NCI-H526 treated with DMSO at 0.1 percent for 48 hours (cell line): Measurements from ENCODE around the gene HMBS.
A peak's percentile ranks its signal among the peaks of the same experiment; 100 is the strongest.
"Not testable (repeated sequence)": the region's sequence is repeated elsewhere in the genome, so short reads cannot be mapped to it uniquely, and the experiment has no call there.

Source experiments
- DNase-seq: peaks from one replicate; lab custom pipeline; 2025; lab: John Stamatoyannopoulos, UW

Gene HMBS

GRCh38 chr11:119100994-119101758 lies 16.5 kb downstream of the HMBS start:
- peak; percentile 57 for DNase-seq

GRCh38 chr11:119101759-119102423 lies 17.2 kb downstream of the HMBS start, which contains the start of gene DPAGT1:
DPAGT1 (minus strand) TSS chr11:119101853; CDS start chr11:119101655, 198 bp downstream.
- peak; percentile 100 for DNase-seq

GRCh38 chr11:119103161-119103664 lies 18.5 kb downstream of the HMBS start:
- not testable (repeated sequence) for DNase-seq

- no peak for DNase-seq
Observed at GRCh38 chr11:119103793-119104192, 19.1 kb downstream of the HMBS start.

DNA sequence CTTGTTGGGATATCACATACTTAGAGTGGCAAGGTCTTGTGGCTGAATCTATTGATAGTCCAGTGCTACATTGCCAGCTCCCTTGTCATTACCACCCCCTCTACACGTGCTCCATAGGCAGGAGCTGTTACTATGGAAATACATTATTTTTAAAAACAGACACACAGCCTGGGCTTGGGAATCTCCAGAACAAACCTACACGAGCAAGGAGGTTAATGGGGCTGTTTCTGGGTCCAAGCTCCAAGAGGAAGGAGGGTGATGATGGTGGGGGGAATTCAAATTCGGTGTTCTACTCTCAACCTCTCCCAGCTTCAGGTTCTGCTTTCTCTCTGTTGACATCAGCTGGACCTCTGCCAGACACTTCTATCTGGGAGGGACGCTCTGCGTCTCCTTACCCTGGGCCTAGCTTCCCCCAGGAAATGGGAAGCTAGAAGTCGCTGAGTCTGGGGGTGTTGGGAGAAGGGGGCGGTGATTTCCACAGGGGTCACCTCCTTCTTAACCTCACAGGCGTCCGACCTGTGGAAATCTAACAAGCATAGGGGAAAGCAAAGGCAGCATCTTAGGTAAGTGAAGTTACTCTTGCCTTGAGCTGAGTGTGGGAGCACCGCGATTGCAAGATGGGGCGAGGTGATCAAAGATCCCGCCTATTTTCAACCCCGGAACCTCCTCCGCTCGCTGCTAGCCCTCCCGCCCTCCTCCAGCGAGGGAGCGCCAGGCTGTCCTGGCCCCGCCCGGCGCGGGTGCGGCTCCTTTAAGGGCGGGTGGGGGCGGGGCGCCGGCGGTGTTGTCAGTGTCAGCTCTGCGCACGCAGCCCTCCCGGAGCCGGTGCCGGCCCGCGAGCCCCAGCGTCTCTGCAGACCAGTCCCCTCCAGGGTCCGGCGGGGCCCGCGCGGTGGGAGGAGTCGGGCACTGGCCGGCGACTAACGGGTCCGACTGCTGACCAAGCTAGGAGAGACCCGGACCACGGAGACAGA lies 22.2 kb downstream of the HMBS start, which contains the start of gene C2CD2L:
TSS of gene C2CD2L (plus strand) at position 781 of the 974 bp plus-strand sequence. CDS start 398 bp downstream, outside the sequence.
- DNase-seq: peak; percentile 90

DNA sequence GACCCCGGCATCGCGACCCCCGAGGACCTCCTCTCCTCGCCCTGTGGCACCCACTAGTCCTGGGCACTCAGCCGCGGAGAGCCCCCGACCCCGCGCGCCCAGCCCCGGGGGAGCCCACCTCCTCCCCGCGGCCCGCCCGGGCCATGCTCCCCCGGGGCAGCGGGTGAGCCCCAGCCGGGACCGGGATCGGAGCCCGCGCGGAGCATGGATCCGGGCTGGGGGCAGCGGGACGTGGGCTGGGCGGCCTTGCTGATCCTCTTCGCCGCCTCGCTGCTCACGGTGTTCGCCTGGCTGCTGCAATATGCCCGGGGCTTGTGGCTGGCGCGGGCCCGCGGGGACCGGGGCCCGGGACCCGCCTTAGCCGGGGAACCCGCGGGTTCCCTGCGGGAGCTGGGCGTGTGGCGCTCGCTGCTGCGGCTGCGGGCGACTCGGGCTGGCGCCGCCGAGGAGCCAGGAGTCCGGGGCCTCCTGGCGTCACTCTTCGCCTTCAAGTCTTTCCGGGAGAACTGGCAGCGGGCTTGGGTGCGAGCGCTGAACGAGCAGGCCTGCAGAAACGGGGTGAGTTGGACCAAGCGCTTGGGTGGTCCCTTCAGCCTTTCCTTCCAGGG lies 23.0 kb downstream of the HMBS start:
- no peak for DNase-seq

DNA sequence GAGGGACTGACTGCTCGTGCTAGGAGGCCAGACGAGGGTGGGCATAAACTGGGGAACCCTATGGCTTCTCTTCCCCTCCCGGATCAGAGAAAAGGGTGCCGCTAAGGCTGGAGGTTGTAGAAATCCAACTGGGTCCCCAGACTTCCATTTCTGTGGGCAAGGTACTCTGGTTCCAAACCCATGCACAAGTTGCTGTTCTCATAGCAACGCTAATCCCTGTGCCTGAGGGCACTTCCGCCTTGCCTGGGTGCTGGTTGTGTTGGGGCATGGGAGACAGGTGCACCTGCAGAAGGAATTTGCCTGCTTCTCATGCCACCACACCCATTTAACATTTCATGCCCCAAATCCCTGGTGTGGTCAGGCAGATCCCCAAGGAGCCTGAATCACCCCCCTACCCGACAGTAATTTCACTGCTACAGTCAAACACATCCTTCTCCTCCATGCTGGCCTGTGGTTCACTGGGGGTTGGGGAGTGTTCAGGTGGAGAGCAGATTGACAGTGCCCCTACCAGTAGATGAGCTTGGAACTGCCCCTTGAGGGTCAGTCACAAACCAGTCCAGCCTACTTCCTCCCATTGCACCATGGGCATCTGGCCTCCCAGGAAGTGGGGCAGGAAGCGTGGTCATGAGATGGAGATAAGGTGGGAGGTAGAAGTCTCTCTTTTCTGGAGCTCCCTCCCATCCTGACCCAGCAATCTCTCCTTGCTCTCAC lies 23.6 kb downstream of the HMBS start:
- DNase-seq: peak; percentile 95

- DNase-seq: no peak
Observed at GRCh38 chr11:119108857-119109221, 24.2 kb downstream of the HMBS start.

GRCh38 chr11:119109843-119110242 lies 25.2 kb downstream of the HMBS start:
- DNase-seq: no peak

DNA sequence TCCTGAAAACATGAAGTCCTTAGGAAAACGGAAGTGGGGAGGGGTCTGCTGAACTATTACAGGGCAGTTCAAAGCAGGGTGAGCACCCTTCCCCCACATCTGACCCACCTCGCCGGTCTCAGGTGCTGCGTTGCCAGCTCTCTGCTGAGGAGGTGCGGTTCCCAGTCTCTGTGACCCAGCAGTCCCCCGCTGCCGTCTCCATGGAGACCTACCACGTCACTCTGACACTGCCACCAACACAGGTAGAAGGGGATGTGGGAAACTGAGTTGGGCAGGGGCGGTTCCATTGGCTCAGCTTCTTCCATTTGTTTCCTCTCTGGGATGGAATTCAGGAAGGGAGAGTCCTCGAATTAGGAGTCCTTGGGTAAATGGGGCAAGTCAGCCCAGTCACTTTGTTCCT lies 25.8 kb downstream of the HMBS start:
- DNase-seq: no peak

DNA sequence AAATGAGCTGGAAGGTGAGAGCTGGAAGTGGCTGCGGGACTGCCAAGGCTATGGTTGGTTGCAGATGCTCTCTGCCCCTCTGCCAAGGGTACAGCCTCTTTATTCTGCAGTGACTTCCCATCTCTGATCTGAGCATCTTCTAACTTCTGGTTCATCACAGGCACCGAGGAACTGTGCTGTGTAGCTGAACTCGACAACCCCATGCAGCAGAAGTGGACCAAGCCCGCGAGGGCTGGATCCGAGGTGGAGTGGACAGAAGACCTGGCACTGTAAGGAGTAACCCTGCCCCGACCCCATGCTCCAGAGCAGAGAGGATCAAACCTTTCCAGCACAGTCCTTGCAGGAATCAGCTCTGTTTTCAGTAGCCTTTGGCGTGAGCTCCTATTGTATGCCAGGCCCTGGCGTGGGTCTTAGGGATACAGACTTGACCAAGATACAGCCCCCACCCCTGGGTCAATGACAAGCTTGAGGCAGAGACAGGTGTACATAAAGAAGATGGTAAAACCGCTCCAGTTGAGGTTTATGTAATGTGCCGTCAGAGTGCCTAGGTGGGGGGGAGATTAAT lies 26.8 kb downstream of the HMBS start:
- no peak for DNase-seq

DNA sequence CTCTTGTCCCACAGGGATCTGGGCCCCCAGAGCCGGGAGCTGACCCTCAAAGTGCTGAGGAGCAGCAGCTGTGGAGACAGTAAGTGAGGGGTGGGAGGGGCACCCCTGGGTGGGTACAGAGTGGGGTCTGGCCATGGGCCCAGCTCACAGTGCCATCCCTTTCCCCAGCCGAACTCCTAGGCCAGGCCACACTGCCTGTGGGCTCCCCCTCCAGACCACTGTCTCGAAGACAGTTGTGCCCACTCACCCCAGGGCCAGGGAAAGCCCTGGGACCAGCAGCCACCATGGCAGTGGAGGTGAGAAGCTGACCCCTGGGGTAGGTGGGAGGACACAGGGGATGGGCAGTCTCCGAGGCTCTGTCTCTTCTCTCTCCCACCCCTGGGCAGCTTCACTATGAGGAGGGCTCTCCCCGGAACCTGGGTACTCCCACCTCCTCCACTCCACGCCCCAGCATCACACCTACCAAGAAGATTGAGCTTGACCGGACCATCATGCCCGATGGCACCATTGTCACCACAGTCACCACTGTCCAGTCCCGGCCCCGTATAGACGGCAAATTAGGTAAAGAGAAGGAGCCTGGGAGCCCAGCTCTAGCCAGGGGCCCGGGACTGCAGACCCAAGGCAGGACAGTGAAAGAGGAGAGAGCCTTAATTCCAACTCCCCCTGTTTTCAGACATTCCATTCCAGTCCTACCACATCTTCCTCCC lies 27.8 kb downstream of the HMBS start:
- DNase-seq: no peak

- no peak for DNase-seq
Observed at GRCh38 chr11:119113716-119114115, 29.0 kb downstream of the HMBS start.

DNA sequence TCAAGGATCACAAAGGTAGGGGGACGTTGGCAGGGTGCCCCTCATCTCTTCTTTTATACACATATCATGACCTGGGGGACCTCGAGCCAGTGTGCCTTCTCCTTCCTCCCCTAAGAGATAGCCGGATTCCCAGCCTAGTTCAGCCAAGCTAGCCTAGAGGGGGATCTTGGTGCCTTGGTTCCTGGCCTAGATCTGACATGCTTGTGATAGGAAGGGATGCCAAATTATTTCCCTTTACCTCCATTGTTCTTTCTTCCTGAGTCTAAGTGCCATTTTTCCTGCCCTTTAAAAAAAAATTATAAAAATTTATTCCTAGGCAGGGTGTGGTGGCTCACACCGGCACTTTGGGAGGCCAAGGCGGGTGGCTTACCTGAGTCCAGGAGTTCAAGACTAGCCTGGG lies 29.7 kb downstream of the HMBS start:
- no peak for DNase-seq

- no peak for DNase-seq
Observed at GRCh38 chr11:119115484-119116234, 31.0 kb downstream of the HMBS start.

DNA sequence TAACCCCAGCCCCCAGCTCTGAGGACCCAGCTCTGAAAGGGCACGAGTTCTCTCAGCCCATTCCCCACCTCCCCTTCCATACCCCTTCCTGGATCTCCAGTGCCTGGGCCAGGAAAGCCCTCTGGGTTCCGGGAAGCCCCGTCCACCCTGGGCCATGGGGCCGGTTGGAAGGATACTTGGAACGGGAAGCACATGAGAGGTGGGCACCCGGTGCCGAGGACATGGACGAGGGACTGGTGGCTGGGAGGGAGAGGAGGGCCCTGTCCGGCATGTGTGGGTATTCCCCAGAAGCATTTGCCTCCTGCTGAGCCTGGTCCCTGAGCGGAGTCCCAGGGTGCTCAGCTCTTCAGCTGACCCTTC lies 31.5 kb downstream of the HMBS start:
- DNase-seq: no peak

DNA sequence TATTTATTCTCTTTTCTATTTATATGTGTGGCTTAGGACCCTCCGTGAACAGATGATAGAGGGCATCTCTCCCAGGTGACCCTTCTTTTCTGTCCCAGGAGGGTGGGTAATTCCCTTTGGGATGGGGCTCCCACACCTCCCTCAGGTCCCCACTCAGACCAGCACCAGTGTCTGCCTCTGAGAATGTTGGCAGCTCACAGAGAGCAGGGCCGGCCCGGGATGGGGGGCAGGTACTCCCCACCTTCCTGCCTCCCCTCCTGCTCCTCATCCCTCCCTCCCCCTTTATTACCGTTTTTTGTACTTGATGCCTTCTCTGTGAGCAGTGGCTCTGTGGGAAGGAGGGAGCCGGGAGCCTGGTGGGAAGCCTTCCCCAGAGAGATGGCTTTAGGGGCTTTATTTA lies 31.9 kb downstream of the HMBS start:
- DNase-seq: no peak

GRCh38 chr11:119117004-119117706 lies 32.5 kb downstream of the HMBS start:
- no peak for DNase-seq

- DNase-seq: no peak
Observed at GRCh38 chr11:119118227-119118626, 33.5 kb downstream of the HMBS start.
